Duodenal mucosa (tissue), 2 donors: Measurements from ENCODE around the gene TSPAN18.
"Not testable (repeated sequence)": the region's sequence is repeated elsewhere in the genome, so short reads cannot be mapped to it uniquely, and the experiment has no call there.

Experiments used
- H3K27ac ChIP-seq: one replicate; pipeline ENCODE4 v1.7.0; 2013; ENCODE audit warnings: low read depth, low read length
- H3K27me3 ChIP-seq, 2 donors: one replicate each; pipeline ENCODE4 v1.7.0; 2013; ENCODE audit warnings: low read length in 2 of 2, control low read depth in 1 of 2; ENCODE audit not compliant: insufficient read depth in 2 of 2, control insufficient read depth in 1 of 2
- H3K36me3 ChIP-seq, 2 donors: one replicate each; pipeline ENCODE4 v1.7.0; 2013; ENCODE audit warnings: low read length in 2 of 2, control low read depth in 1 of 2; ENCODE audit not compliant: insufficient read depth in 2 of 2, control insufficient read depth in 1 of 2
- H3K4me1 ChIP-seq, 2 donors: one replicate each; pipeline ENCODE4 v1.7.0; 2013; ENCODE audit warnings: low read length in 2 of 2, control low read depth in 1 of 2; ENCODE audit not compliant: insufficient read depth in 2 of 2, control insufficient read depth in 1 of 2
- H3K4me3 ChIP-seq, 2 donors: one replicate each; pipeline ENCODE4 v1.7.0; 2013; ENCODE audit warnings: low read length in 2 of 2, low read depth in 1 of 2
- H3K9ac ChIP-seq, 2 donors: one replicate each; pipeline ENCODE4 v1.7.0; 2013; ENCODE audit warnings: low read length in 2 of 2, low read depth in 1 of 2
- H3K9me3 ChIP-seq, 2 donors: one replicate each; pipeline ENCODE4 v1.7.0; 2013; ENCODE audit warnings: low read length in 2 of 2, control low read depth in 1 of 2; ENCODE audit not compliant: control insufficient read depth in 1 of 2

The TSPAN18 gene

DNA sequence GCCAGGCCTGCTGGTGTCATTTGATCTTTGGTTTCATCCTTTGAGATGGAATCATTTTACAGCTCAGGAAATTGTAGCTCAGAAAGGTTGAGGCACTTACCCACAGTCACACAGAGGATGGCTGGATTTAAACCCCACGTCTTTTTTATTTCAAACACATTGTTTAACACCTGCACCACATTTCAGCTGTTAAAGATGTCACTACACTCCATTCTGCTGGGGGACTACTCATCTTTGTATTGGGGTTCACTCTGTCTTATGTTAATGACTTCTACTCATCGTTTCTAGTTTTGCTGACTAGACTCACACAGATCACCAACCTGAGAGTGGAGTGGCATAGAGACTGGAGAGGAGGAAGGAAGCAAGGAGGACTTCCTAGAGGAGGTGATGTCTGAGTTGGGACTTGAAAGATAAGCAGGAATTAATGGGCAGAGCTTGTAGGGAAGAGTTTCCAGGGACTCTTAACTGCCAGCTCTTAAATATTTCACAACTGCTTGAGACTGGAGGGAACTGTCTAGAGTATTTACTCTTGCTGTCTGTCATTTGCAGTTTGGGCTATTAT lies 143.9 kb downstream of the TSPAN18 start:
- H3K36me3 ChIP-seq: no peaks in the 10 kb centered on the region
- no peak overlapping the region for H3K27ac ChIP-seq
- H3K4me1 ChIP-seq: no peaks in the 10 kb centered on the region
- no peak overlapping the region for H3K4me3 ChIP-seq
- H3K27me3 ChIP-seq: no peaks in the 10 kb centered on the region
- H3K9me3 ChIP-seq: no peaks in the 10 kb centered on the region
- H3K9ac ChIP-seq: no peak overlapping the region

- not testable (repeated sequence) for H3K27me3 ChIP-seq, H3K27ac ChIP-seq, H3K4me3 ChIP-seq, H3K9me3 ChIP-seq, H3K36me3 ChIP-seq, H3K4me1 ChIP-seq, H3K9ac ChIP-seq
Measured at GRCh38 chr11:44871682-44872081, 144.9 kb downstream of the TSPAN18 start.

DNA sequence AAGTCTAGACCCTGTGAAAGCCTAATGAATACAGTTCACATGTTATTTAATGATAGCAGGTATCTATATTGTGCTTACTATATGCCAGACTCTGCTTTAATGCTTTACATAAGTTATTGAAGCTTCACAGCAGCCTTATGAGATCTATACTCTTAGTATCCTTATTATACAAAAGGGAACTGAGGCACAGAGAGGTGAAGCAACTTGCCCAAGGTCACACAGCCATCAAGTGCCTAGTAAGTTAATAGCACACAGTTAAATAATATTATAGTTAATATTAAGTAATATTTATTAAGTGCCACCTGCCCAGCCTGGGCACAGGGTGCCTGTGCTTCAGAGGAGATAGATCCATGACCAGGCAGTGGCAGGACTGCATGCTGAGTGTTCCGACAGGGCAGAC lies 145.8 kb downstream of the TSPAN18 start:
- H3K27me3 ChIP-seq: no peaks in the 10 kb centered on the region
- no peaks in the 10 kb centered on the region for H3K4me1 ChIP-seq
- H3K4me3 ChIP-seq: no peak overlapping the region
- no peak overlapping the region for H3K9ac ChIP-seq
- no peaks in the 10 kb centered on the region for H3K9me3 ChIP-seq
- H3K36me3 ChIP-seq: no peaks in the 10 kb centered on the region
- no peak overlapping the region for H3K27ac ChIP-seq

GRCh38 chr11:44873537-44873936 lies 146.8 kb downstream of the TSPAN18 start:
- H3K27ac ChIP-seq: no peak overlapping the region
- H3K4me1 ChIP-seq: no peaks in the 10 kb centered on the region
- no peaks in the 10 kb centered on the region for H3K9me3 ChIP-seq
- no peaks in the 10 kb centered on the region for H3K36me3 ChIP-seq
- no peaks in the 10 kb centered on the region for H3K27me3 ChIP-seq
- H3K4me3 ChIP-seq: no peak overlapping the region
- H3K9ac ChIP-seq: no peak overlapping the region

- Histone ChIP-seq H3K36me3 (no peaks in the 10 kb centered on the region), H3K4me3 (no peak overlapping the region), H3K9ac (no peak overlapping the region), H3K27ac (no peak overlapping the region), H3K9me3 (no peaks in the 10 kb centered on the region), H3K4me1 (no peaks in the 10 kb centered on the region), H3K27me3 (no peaks in the 10 kb centered on the region)
Measured at GRCh38 chr11:44874284-44874683, 147.5 kb downstream of the TSPAN18 start.

DNA sequence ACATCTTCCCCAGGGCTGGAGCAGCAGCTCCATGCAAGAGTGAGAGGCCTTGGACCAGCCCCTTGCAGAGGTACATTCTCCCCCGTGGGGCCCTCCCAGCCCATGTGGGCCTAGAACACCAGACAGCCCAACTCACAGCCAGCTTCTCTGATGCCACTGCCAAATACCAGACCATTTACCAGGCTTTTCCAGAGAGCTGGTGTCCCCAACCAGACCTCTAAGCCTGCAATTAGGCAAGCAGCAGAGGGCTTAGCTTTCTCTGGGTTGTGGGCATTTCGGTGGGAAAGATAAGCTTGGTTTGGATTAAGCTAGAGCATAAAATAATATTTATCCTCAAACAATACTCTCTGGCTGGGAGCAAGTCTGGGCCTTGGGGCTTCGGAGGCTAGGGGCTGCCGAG lies 148.3 kb downstream of the TSPAN18 start:
- no peak overlapping the region for H3K9ac ChIP-seq
- no peaks in the 10 kb centered on the region for H3K4me1 ChIP-seq
- H3K27me3 ChIP-seq: no peaks in the 10 kb centered on the region
- no peak overlapping the region for H3K4me3 ChIP-seq
- H3K27ac ChIP-seq: no peak overlapping the region
- H3K9me3 ChIP-seq: no peaks in the 10 kb centered on the region
- no peaks in the 10 kb centered on the region for H3K36me3 ChIP-seq

GRCh38 chr11:44876194-44876723 lies 149.5 kb downstream of the TSPAN18 start:
- Histone ChIP-seq H3K27ac (no peak overlapping the region), H3K9ac (no peak overlapping the region), H3K4me3 (no peak overlapping the region), H3K27me3 (no peaks in the 10 kb centered on the region), H3K9me3 (no peaks in the 10 kb centered on the region), H3K4me1 (no peaks in the 10 kb centered on the region), H3K36me3 (no peaks in the 10 kb centered on the region)

DNA sequence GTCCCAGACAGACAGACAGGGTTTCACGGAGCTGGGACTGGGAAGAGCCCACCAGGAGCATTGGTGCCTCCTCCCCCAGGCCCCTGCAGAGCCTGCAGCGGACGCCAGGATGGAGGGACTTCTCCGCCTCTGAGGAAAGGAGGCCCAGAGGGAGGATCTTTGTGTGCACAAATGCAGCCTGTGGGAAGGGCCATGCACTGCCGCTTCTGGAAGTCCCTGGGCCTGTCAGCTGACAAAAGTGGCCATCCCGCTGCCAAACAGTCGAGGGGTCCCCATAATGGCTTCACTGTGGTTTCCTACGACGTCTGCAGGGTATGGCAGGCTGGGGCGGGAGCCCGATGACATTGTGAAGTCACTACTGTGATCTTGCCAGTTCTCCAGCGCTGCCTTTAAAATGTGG lies 150.1 kb downstream of the TSPAN18 start:
- Histone ChIP-seq H3K27me3 (no peaks in the 10 kb centered on the region), H3K4me3 (no peak overlapping the region), H3K9ac (no peak overlapping the region), H3K27ac (no peak overlapping the region), H3K4me1 (peaks cover 0 to 2% of the 10 kb centered on the region in 2 donors), H3K36me3 (no peaks in the 10 kb centered on the region), H3K9me3 (no peaks in the 10 kb centered on the region)

- H3K9me3 ChIP-seq: no peaks in the 10 kb centered on the region
Measured at GRCh38 chr11:44877571-44878497, 151.1 kb downstream of the TSPAN18 start.

DNA sequence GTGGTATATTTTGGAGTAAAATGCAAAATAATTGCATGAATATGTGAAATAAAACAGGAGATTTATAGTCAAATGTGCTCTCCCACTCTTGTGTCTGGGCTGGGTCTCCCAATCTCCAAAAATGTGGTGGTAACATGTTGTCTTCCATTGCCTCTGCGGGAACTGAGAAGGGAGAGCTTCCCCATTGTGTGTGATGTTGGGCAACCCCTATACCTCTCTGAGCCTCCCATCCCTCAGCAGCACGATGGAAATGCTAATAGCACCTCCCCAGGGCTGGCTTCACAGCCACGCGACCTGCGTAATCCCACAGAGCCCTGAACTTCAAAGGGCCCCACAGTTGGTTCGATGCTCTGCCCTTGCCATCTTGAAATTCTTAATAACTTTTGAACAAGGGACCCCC lies 151.9 kb downstream of the TSPAN18 start:
- H3K4me1 ChIP-seq: peaks cover 13 to 20% of the 10 kb centered on the region in 2 donors
- H3K9ac ChIP-seq: no peak overlapping the region
- H3K27me3 ChIP-seq: no peaks in the 10 kb centered on the region
- H3K4me3 ChIP-seq: no peak overlapping the region
- H3K27ac ChIP-seq: no peak overlapping the region
- H3K36me3 ChIP-seq: no peaks in the 10 kb centered on the region
- no peaks in the 10 kb centered on the region for H3K9me3 ChIP-seq

More at GRCh38 chr11:44877571-44878497, 151.1 kb downstream of the TSPAN18 start:
- Histone ChIP-seq H3K4me1 (peaks cover 5 to 12% of the 10 kb centered on the region in 2 donors), H3K36me3 (no peaks in the 10 kb centered on the region), H3K27ac (no peak overlapping the region), H3K9ac (no peak overlapping the region), H3K4me3 (no peak overlapping the region), H3K27me3 (no peaks in the 10 kb centered on the region)
